ENCODE measurements around the gene KANSL3.
A peak's percentile ranks its signal among the peaks of the same experiment; 100 is the strongest.

KANSL3 gene

DNA sequence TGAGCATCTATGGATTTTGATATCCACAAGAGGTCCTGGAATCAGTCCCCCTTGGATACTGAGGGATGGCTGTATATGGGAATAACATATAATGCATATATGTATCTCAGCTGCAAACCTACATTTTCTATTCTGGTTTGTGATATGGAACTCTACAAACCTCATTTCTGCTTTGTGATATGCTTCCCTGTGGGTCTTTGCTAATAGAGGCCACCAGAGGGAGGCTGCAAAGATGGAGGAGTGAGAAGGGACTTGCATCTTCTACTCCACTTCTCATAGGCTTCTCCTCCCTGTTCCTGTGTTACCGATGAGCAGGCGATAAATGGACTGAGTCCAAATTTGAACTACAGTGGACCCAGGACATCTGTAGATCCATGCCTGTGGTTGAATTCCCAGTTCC is 63.7 kb downstream of the KANSL3 start:
- TF ChIP-seq EP300 (IDR thresholded peaks at IDR 0.05; ENCODE audit: borderline replicate concordance): no peak
- TF ChIP-seq TCF12 (IDR thresholded peaks at IDR 0.05; ENCODE audit: low read depth): no peak
- TF ChIP-seq YY1 (IDR thresholded peaks at IDR 0.05; ENCODE audit: low read depth): no peak
- TF ChIP-seq, protein P1, sequence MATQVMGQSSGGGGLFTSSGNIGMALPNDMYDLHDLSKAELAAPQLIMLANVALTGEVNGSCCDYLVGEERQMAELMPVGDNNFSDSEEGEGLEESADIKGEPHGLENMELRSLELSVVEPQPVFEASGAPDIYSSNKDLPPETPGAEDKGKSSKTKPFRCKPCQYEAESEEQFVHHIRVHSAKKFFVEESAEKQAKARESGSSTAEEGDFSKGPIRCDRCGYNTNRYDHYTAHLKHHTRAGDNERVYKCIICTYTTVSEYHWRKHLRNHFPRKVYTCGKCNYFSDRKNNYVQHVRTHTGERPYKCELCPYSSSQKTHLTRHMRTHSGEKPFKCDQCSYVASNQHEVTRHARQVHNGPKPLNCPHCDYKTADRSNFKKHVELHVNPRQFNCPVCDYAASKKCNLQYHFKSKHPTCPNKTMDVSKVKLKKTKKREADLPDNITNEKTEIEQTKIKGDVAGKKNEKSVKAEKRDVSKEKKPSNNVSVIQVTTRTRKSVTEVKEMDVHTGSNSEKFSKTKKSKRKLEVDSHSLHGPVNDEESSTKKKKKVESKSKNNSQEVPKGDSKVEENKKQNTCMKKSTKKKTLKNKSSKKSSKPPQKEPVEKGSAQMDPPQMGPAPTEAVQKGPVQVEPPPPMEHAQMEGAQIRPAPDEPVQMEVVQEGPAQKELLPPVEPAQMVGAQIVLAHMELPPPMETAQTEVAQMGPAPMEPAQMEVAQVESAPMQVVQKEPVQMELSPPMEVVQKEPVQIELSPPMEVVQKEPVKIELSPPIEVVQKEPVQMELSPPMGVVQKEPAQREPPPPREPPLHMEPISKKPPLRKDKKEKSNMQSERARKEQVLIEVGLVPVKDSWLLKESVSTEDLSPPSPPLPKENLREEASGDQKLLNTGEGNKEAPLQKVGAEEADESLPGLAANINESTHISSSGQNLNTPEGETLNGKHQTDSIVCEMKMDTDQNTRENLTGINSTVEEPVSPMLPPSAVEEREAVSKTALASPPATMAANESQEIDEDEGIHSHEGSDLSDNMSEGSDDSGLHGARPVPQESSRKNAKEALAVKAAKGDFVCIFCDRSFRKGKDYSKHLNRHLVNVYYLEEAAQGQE (IDR thresholded peaks at IDR 0.05; ENCODE audit: low read depth): no peak
- TF ChIP-seq, protein P2, sequence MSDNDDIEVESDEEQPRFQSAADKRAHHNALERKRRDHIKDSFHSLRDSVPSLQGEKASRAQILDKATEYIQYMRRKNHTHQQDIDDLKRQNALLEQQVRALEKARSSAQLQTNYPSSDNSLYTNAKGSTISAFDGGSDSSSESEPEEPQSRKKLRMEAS (IDR thresholded peaks at IDR 0.05): no peak
- TF ChIP-seq CEBPB (IDR thresholded peaks at IDR 0.05): no peak
- no peak for TF ChIP-seq FOXM1 (IDR thresholded peaks at IDR 0.05; ENCODE audit: borderline replicate concordance, low read depth)
- no peak for TF ChIP-seq TEAD4 (IDR thresholded peaks at IDR 0.05)
- no peak for TF ChIP-seq RAD21 (IDR thresholded peaks at IDR 0.05; ENCODE audit: low read depth)

DNA sequence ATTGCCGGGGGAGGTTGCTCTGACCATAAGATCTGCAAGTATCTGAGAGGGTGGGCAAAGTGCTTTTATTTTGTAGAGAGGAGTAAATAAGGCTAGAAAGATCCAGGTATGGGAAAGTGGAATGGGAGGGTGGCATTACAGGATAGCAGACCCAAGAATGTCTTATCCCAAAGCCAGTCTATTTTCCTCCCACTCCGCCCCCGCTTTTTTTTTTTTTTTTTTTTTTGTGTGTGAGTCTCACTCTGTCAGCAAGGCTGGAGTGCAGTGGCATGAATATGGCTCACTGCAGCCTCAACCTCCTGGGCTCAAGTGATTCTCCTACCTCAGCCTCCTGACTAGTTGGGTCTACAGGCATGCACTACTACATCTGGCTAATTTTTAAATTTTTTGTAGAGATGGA is 70.0 kb downstream of the KANSL3 start:
- peak; percentile 59 for TF ChIP-seq EGR1 (IDR thresholded peaks at IDR 0.05)
- TF ChIP-seq TAF1 (IDR thresholded peaks at IDR 0.05; ENCODE audit: low read depth): no peak

DNA sequence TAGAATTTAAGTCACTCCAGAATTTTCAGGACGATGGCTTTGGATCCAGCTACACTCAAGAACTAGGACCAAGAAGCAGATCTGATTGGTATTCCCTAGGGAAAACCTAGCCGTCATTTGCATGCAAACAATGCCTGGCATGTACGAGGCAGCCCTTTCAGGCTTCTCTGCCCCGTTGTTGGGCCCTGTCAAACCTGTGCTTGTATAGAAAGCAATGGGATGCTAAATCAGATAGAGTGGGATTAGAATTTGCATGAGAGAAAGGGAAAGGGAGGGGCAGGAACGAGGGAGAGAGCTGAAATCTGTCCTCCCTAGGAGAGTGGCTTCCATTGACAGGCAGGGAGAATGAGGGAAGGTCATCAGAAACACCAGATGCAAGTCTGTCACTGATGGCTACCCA is 73.0 kb downstream of the KANSL3 start:
- TF ChIP-seq NFIC (IDR thresholded peaks at IDR 0.05): no peak
- TF ChIP-seq, protein P1 (IDR thresholded peaks at IDR 0.05; ENCODE audit: low read depth): no peak

DNA sequence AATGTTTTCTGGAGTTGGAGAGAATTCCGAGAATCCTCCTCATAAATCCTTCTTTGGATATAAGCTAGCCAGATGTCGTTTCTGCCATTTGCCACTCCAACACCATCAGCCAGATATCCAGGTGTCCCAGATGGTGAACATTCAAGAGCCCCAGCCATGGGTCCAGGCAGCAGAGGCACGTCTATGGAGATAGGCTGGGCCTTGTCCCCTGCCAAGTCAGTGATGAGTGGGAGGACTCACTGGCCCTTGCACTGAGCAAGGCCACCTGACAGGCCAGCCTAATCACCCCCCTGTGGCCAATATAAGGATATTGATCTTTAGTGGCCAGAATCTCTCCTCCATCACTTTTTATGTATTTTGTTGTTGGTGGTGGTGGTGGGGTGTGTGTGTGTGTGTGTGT is 73.5 kb downstream of the KANSL3 start:
- TF ChIP-seq EGR1 (IDR thresholded peaks at IDR 0.05): no peak
- TF ChIP-seq YY1 (IDR thresholded peaks at IDR 0.05; ENCODE audit: low read depth): no peak
- TF ChIP-seq ZBTB7A (IDR thresholded peaks at IDR 0.05; ENCODE audit: low read depth): no peak
- TF ChIP-seq EP300 (IDR thresholded peaks at IDR 0.05; ENCODE audit: borderline replicate concordance): no peak
- TF ChIP-seq CEBPB (IDR thresholded peaks at IDR 0.05): no peak
- no peak for TF ChIP-seq TAF1 (IDR thresholded peaks at IDR 0.05; ENCODE audit: low read depth)
- no peak for TF ChIP-seq CREB1 (IDR thresholded peaks at IDR 0.05; ENCODE audit: low read depth)
- no peak for TF ChIP-seq FOXM1 (IDR thresholded peaks at IDR 0.05; ENCODE audit: borderline replicate concordance, low read depth)

DNA sequence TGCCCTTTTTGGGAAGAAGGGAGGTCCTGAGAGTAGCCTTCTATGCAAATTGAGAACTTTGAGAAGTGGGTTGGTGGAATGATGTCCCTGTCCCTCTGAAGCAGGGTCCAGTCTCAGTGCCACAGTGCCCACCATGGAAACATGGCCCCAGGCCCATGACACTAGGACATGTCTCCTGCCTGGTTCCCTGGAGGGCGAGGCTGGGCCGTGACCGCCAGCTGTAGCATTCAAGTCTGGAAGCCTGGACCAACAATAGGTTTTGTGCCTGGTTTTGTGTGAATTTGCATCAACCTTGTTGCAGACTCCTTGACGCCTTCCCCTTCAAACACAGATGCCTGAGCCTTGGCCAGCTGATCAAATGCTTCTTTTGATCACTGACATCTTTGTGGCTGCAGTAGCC is 74.1 kb downstream of the KANSL3 start:
- TF ChIP-seq, protein P3, sequence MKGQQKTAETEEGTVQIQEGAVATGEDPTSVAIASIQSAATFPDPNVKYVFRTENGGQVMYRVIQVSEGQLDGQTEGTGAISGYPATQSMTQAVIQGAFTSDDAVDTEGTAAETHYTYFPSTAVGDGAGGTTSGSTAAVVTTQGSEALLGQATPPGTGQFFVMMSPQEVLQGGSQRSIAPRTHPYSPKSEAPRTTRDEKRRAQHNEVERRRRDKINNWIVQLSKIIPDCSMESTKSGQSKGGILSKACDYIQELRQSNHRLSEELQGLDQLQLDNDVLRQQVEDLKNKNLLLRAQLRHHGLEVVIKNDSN (IDR thresholded peaks at IDR 0.05): no peak
- TF ChIP-seq EGR1 (IDR thresholded peaks at IDR 0.05) (no peak), TAF1 (IDR thresholded peaks at IDR 0.05; ENCODE audit: low read depth) (no peak), TCF12 (IDR thresholded peaks at IDR 0.05; ENCODE audit: low read depth) (no peak), TEAD4 (IDR thresholded peaks at IDR 0.05) (no peak), CREB1 (IDR thresholded peaks at IDR 0.05; ENCODE audit: low read depth) (no peak), ZBTB7A (IDR thresholded peaks at IDR 0.05; ENCODE audit: low read depth) (no peak), EP300 (IDR thresholded peaks at IDR 0.05; ENCODE audit: borderline replicate concordance) (no peak), YY1 (IDR thresholded peaks at IDR 0.05; ENCODE audit: low read depth) (no peak), CEBPB (IDR thresholded peaks at IDR 0.05) (no peak), FOXM1 (IDR thresholded peaks at IDR 0.05; ENCODE audit: borderline replicate concordance, low read depth) (no peak), NFIC (IDR thresholded peaks at IDR 0.05) (no peak), RAD21 (IDR thresholded peaks at IDR 0.05; ENCODE audit: low read depth) (no peak)
- TF ChIP-seq, protein P2 (IDR thresholded peaks at IDR 0.05): no peak
- TF ChIP-seq, protein P1 (IDR thresholded peaks at IDR 0.05; ENCODE audit: low read depth): no peak

DNA sequence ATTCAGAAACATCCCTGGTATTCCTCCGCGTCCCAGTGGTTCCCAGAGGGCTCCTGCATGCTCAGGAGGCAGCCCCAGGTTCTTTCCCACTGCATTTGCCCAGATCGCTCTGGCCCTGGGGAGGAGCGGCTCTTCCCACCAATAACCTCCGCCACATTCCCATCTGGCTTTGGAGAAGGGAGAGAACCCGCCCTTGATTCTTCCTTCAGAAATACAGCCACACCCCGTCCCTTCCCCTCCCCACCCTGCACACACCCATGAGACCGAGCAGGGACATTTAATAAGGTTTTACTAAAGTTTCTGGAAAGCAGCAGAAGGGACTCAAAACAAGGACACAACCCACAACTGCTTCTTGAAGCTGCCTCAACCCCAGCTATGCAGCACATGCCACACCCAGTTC is 79.6 kb downstream of the KANSL3 start:
- TF ChIP-seq, protein P3 (IDR thresholded peaks at IDR 0.05): no peak
- no peak for TF ChIP-seq CEBPB (IDR thresholded peaks at IDR 0.05)
- TF ChIP-seq, protein P2 (IDR thresholded peaks at IDR 0.05): no peak
- TF ChIP-seq TCF12 (IDR thresholded peaks at IDR 0.05; ENCODE audit: low read depth): no peak
- TF ChIP-seq ZBTB7A (IDR thresholded peaks at IDR 0.05; ENCODE audit: low read depth): no peak
